SK-N-SH (cell line): ENCODE data around the gene FAM219A. TPM values are rescaled to one million over a fixed set of nuclear protein-coding genes. Genes with fewer than 3 reads are reported as not detected.

Experiments used
- CTCF ChIA-PET: fragments of 300-600, 350-600 bp; formaldehyde crosslinking; extraction: SDS; loops from one replicate; lab custom pipeline; 2021; lab: Yijun Ruan, JAX
- POLR2A ChIA-PET: fragments of 350-600 bp; sonication (Branson Sonifier 250); formaldehyde crosslinking; extraction: SDS; loops from one replicate; lab custom pipeline; 2020; ENCODE audit warnings: antibody characterized with exemption, inconsistent platforms; lab: Yijun Ruan, JAX
- DNase-seq: peaks from one replicate; pipeline ENCODE4 v3.0.0; 2012
- H2AFZ ChIP-seq: fragments of 200-600 bp; sonication (generic); 2 replicates; pipeline ENCODE4 v1.8.1; 2016; ENCODE audit warnings: antibody characterized with exemption, mild to moderate bottlenecking, low read depth
- H3F3A ChIP-seq: fragments of 200-600 bp; sonication (generic); replicated peaks from 2 replicates; pipeline ENCODE3; 2016; ENCODE audit warnings: antibody characterized with exemption, mild to moderate bottlenecking; ENCODE audit not compliant: insufficient read depth
- H3K27ac ChIP-seq, 2 experiments: fragments of 200-500 bp in 1 of 2; fragments of 200-600 bp in 1 of 2; sonication (Bioruptor generic) in 1 of 2; sonication (generic), shearing (Covaris generic) in 1 of 2; 2 replicates each; pipeline versions ENCODE4 v1.5.1 to v1.6.1; 2014 to 2016; ENCODE audit warnings: low read depth in 2 of 2, inconsistent platforms in 1 of 2, low read length in 1 of 2, mild to moderate bottlenecking in 1 of 2, mixed read lengths in 1 of 2
- H3K27me3 ChIP-seq: fragments of 200-600 bp; sonication (generic), shearing (Covaris generic); 2 replicates; pipeline ENCODE4 v1.6.1; 2016; ENCODE audit warnings: mixed run types; ENCODE audit not compliant: insufficient read depth
- H3K36me3 ChIP-seq, 2 experiments: fragments of 200-500 bp in 1 of 2; fragments of 200-600 bp in 1 of 2; sonication (Bioruptor generic) in 1 of 2; sonication (generic) in 1 of 2; replicated peaks in 1 of 2; 2 replicates each; pipeline versions ENCODE3 to v1.5.1; 2014 to 2016; ENCODE audit warnings: low read length in 1 of 2, mild to moderate bottlenecking in 1 of 2; ENCODE audit not compliant: insufficient read depth in 2 of 2, control insufficient read depth in 1 of 2
- H3K4me1 ChIP-seq, 2 experiments: fragments of 200-500 bp in 1 of 2; fragments of 200-600 bp in 1 of 2; sonication (Bioruptor generic) in 1 of 2; sonication (generic), shearing (Covaris generic) in 1 of 2; 2 replicates each; pipeline versions ENCODE4 v1.5.1 to v1.6.1; 2014 to 2016; ENCODE audit warnings: low read depth in 1 of 2, low read length in 1 of 2, mixed run types in 1 of 2; ENCODE audit not compliant: insufficient read depth in 2 of 2, control insufficient read depth in 1 of 2
- H3K4me2 ChIP-seq: fragments of 200-600 bp; sonication (generic), shearing (Covaris generic); 2 replicates; pipeline ENCODE4 v1.6.1; 2017; ENCODE audit warnings: mixed run types
- H3K4me3 ChIP-seq, 2 experiments: fragments of 200-500 bp in 1 of 2; fragments of 200-600 bp in 1 of 2; sonication (Bioruptor generic) in 1 of 2; sonication (generic), shearing (Covaris generic) in 1 of 2; 2 replicates each; pipeline versions ENCODE4 v1.5.1 to v1.8.1; 2014 to 2016; ENCODE audit warnings: low read depth in 2 of 2, inconsistent platforms in 1 of 2, low read length in 1 of 2, mild to moderate bottlenecking in 1 of 2, mixed read lengths in 1 of 2, moderate library complexity in 1 of 2
- H3K79me2 ChIP-seq: fragments of 200-600 bp; sonication (generic); 2 replicates; pipeline ENCODE4 v1.8.1; 2017; ENCODE audit warnings: mild to moderate bottlenecking; ENCODE audit not compliant: insufficient read depth
- H3K9ac ChIP-seq: fragments of 200-600 bp; sonication (generic); 2 replicates; pipeline ENCODE4 v1.6.1; 2017; ENCODE audit warnings: mixed run types
- H3K9me2 ChIP-seq: fragments of 200-600 bp; sonication (generic); 2 replicates; pipeline ENCODE4 v1.6.1; 2017; ENCODE audit warnings: mixed run types
- H3K9me3 ChIP-seq: fragments of 200-600 bp; sonication (generic); 2 replicates; pipeline ENCODE4 v1.6.1; 2017; ENCODE audit warnings: mixed run types, mild to moderate bottlenecking, moderate library complexity
- H4K20me1 ChIP-seq: fragments of 200-600 bp; sonication (generic); 2 replicates; pipeline ENCODE4 v1.6.1; 2017; ENCODE audit warnings: mild to moderate bottlenecking, mixed run types; ENCODE audit not compliant: insufficient read depth
- CHD2 ChIP-seq: fragments of 150-350 bp; IDR thresholded peaks from 2 replicates; pipeline ENCODE4 v1.6.1; 2018; ENCODE audit warnings: low read length; ENCODE audit not compliant: partially characterized antibody
- FOSL2 ChIP-seq: IDR thresholded peaks from 2 replicates; pipeline ENCODE4 v1.4.0; 2012; ENCODE audit warnings: low read depth, mild to moderate bottlenecking, moderate library complexity, borderline replicate concordance
- GATA2 ChIP-seq: sonication (generic); formaldehyde crosslinking; IDR thresholded peaks from 2 replicates; pipeline ENCODE4 v1.5.0; 2020; ENCODE audit warnings: mild to moderate bottlenecking, missing genetic modification reagents
- JUND ChIP-seq: IDR thresholded peaks from 2 replicates; pipeline ENCODE4 v1.4.0; 2012
- MAX ChIP-seq: IDR thresholded peaks from 2 replicates; pipeline ENCODE4 v1.4.0; 2012; ENCODE audit warnings: low read depth
- MXI1 ChIP-seq: IDR thresholded peaks from 2 replicates; pipeline ENCODE4 v1.6.1; 2012; ENCODE audit warnings: mild to moderate bottlenecking, low read depth, low read length, improper control_type of control experiment
- POLR2AphosphoS5 ChIP-seq: IDR thresholded peaks from 2 replicates; pipeline ENCODE4 v1.6.1; 2012; ENCODE audit warnings: low read depth, low read length
- RCOR1 ChIP-seq: fragments of 150-350 bp; IDR thresholded peaks from 2 replicates; pipeline ENCODE4 v1.6.1; 2017; ENCODE audit warnings: antibody characterized with exemption, low read length
- RXRA ChIP-seq: IDR thresholded peaks from 2 replicates; pipeline ENCODE4 v1.4.0; 2012; ENCODE audit warnings: low read depth, mild to moderate bottlenecking, borderline replicate concordance
- SIN3A ChIP-seq: IDR thresholded peaks from 2 replicates; pipeline ENCODE4 v1.6.1; 2012; ENCODE audit warnings: low read depth, mild to moderate bottlenecking, low read length, moderate library complexity, borderline replicate concordance
- SMC3 ChIP-seq: IDR thresholded peaks from 2 replicates; pipeline ENCODE4 v1.6.1; 2012; ENCODE audit warnings: low read depth, low read length, improper control_type of control experiment
- TAF1 ChIP-seq: IDR thresholded peaks from 2 replicates; pipeline ENCODE4 v1.6.1; 2012; ENCODE audit warnings: low read depth, mild to moderate bottlenecking, low read length, moderate library complexity, borderline replicate concordance
- TCF12 ChIP-seq: IDR thresholded peaks from 2 replicates; pipeline ENCODE4 v1.4.0; 2012
- USF2 ChIP-seq: fragments of 150-350 bp; IDR thresholded peaks from 2 replicates; pipeline ENCODE4 v1.6.1; 2017; ENCODE audit warnings: antibody characterized with exemption, low read length, low read depth, borderline replicate concordance
- ZBTB33 ChIP-seq: IDR thresholded peaks from 2 replicates; pipeline ENCODE4 v1.4.0; 2012; ENCODE audit warnings: low read depth, borderline replicate concordance
- WGBS: methylation state at CpG from one replicate; pipeline ENCODE4 v1.1.6; 2017; ENCODE audit warnings: low lambda C conversion rate; 5-methylcytosine and 5-hydroxymethylcytosine counted together
- polyA plus RNA-seq, 3 experiments: library from polyadenylated mRNA; depleted of rRNA; stranded (reverse); fragments of >200 nt; gene quantifications; 2 replicates each; pipeline ENCODE4 v1.2.3, GENCODE V29; 2012
- TF ChIP-seq, protein P1 (sequence below): IDR thresholded peaks from 2 replicates; pipeline ENCODE4 v1.4.0; 2012; ENCODE audit warnings: low read depth, borderline replicate concordance

The FAM219A gene
- polyA plus RNA-seq, 1 of the 3 experiments (the other 2 are of a cell fraction), result 15.7 TPM

GRCh38 chr9:34380511-34381315 lies 77.7 kb downstream of the FAM219A start:
- Histone ChIP-seq H3K4me3 (peak overlapping the region; percentile 46 to 58; a peak in 3 of 4 replicates), H3K27me3 (no peaks in the 10 kb centered on the region), H3K9ac (peak overlapping the region; percentile 41; the same call in 1 of the 2 replicates), H3K79me2 (no peaks in the 10 kb centered on the region), H3K27ac (no peak overlapping the region; a peak in 1 of 4 replicates), H3F3A (peaks cover 4% of the 10 kb centered on the region), H4K20me1 (no peaks in the 10 kb centered on the region), H2AFZ (peak overlapping the region; percentile 96), H3K4me2 (peak overlapping the region; percentile 78), H3K9me2 (no peaks in the 10 kb centered on the region), H3K4me1 (peaks cover 7 to 17% of the 10 kb centered on the region in 2 experiments; a peak in 3 of 4 replicates), H3K9me3 (no peaks in the 10 kb centered on the region), H3K36me3 (no peaks in the 10 kb centered on the region)
- 39% methylated on average over 27 of the region's 59 CpGs for WGBS
- peak; percentile 94 for DNase-seq
- ChIA-PET CTCF (interaction anchor here (0.7 to 8.0 kb wide), 13 partner anchors 24 to 223 kb away, joined by 3 to 149 read pairs (median 5); no protein-coding TSS in a partner anchor), POLR2A (no interaction called here)
- TF ChIP-seq CHD2 (no peak), POLR2AphosphoS5 (peak; percentile 67), MAX (peak; percentile 87), TAF1 (peak; percentile 29; the same call in 1 of the 2 replicates)

DNA sequence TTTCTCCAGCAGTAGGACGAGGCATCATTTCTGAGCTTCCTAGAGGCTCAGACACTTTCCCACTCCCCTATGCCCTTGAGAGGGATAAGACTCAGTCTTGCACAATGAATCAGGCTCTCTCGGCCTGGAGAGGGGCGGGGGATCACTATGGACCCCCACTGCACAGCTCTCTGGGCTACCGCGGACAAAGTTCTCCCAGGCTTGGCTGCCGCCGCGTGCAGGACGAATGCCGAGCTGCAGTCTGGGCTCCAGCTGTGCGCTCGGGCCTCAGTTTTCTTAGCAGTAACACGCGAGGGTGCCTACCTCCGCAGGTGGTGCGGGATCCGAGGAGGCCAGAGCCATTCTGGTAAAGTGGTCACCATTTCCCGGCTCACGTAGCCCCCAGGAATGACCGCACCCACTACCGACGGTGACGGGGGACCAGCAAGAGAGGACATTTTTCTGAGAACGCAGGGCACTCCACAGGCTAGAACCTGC lies 78.3 kb downstream of the FAM219A start:
- ChIA-PET CTCF (interaction anchor here (0.7 to 8.0 kb wide), 13 partner anchors 24 to 224 kb away, joined by 3 to 149 read pairs (median 5); no protein-coding TSS in a partner anchor), POLR2A (no interaction called here)
- Histone ChIP-seq H4K20me1 (no peaks in the 10 kb centered on the region), H3K4me1 (peaks cover 7 to 23% of the 10 kb centered on the region in 2 experiments; a peak in 3 of 4 replicates), H3K36me3 (no peaks in the 10 kb centered on the region), H3K79me2 (no peaks in the 10 kb centered on the region), H3K9me2 (no peaks in the 10 kb centered on the region), H3K9me3 (no peaks in the 10 kb centered on the region), H3K4me3 (no peak overlapping the region), H3K4me2 (no peak overlapping the region), H3K27me3 (no peaks in the 10 kb centered on the region), H3K9ac (no peak overlapping the region), H2AFZ (peak overlapping the region; percentile 78; the same call in 1 of the 2 replicates), H3K27ac (no peak overlapping the region), H3F3A (peaks cover 4% of the 10 kb centered on the region)
- 92% methylated on average over 21 of the region's 24 CpGs for WGBS
- no peak for TF ChIP-seq SIN3A
- no peak for TF ChIP-seq TCF12
- TF ChIP-seq RXRA, result no peak
- TF ChIP-seq FOSL2, result no peak
- TF ChIP-seq GATA2 (CRISPR knock-in tag), result no peak
- no peak for TF ChIP-seq USF2
- no peak for TF ChIP-seq TAF1
- TF ChIP-seq, protein P1, sequence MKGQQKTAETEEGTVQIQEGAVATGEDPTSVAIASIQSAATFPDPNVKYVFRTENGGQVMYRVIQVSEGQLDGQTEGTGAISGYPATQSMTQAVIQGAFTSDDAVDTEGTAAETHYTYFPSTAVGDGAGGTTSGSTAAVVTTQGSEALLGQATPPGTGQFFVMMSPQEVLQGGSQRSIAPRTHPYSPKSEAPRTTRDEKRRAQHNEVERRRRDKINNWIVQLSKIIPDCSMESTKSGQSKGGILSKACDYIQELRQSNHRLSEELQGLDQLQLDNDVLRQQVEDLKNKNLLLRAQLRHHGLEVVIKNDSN, result no peak
- TF ChIP-seq RCOR1, result no peak
- TF ChIP-seq SMC3, result no peak
- TF ChIP-seq ZBTB33, result no peak
- no peak for TF ChIP-seq JUND
- no peak for TF ChIP-seq MXI1
- no peak for DNase-seq
